ENCODE data around the gene LAMA2.

The LAMA2 gene

DNA sequence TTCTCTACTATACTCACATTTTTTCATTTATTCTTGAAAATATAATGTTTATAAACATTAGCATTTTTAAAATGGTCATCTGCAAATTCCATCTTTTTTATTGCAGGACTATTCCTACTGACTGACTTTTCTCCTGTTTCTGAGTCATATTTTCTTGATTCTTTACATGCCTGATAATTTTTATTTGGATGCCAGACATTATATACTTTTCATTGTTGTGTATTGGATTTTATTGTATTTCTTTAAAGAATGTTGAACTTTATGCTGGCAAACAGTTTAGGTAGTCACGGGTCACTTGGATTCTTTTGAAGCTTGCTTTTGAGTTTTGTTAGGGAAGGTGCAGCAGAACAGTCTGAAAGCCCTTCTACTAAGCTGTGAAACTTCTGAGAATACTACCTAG, 423.9 kb downstream of the LAMA2 start:
- TF ChIP-seq, protein P1, sequence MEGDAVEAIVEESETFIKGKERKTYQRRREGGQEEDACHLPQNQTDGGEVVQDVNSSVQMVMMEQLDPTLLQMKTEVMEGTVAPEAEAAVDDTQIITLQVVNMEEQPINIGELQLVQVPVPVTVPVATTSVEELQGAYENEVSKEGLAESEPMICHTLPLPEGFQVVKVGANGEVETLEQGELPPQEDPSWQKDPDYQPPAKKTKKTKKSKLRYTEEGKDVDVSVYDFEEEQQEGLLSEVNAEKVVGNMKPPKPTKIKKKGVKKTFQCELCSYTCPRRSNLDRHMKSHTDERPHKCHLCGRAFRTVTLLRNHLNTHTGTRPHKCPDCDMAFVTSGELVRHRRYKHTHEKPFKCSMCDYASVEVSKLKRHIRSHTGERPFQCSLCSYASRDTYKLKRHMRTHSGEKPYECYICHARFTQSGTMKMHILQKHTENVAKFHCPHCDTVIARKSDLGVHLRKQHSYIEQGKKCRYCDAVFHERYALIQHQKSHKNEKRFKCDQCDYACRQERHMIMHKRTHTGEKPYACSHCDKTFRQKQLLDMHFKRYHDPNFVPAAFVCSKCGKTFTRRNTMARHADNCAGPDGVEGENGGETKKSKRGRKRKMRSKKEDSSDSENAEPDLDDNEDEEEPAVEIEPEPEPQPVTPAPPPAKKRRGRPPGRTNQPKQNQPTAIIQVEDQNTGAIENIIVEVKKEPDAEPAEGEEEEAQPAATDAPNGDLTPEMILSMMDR (IDR thresholded peaks at IDR 0.05; ENCODE audit: low read depth, low read length): no peak
- TF ChIP-seq, protein P2, sequence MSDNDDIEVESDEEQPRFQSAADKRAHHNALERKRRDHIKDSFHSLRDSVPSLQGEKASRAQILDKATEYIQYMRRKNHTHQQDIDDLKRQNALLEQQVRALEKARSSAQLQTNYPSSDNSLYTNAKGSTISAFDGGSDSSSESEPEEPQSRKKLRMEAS (IDR thresholded peaks at IDR 0.05; ENCODE audit: low read depth, low read length): no peak
- no peak for TF ChIP-seq POLR2A (IDR thresholded peaks at IDR 0.05; ENCODE audit: extremely low read depth, insufficient read length)
- no peak for TF ChIP-seq MYC (IDR thresholded peaks at IDR 0.05; ENCODE audit: low read depth, low read length)
- no peak overlapping the region for H3K4me3 ChIP-seq (ENCODE audit: low read depth, low read length)
- no peak for DNase-seq (ENCODE audit: low read depth)

DNA sequence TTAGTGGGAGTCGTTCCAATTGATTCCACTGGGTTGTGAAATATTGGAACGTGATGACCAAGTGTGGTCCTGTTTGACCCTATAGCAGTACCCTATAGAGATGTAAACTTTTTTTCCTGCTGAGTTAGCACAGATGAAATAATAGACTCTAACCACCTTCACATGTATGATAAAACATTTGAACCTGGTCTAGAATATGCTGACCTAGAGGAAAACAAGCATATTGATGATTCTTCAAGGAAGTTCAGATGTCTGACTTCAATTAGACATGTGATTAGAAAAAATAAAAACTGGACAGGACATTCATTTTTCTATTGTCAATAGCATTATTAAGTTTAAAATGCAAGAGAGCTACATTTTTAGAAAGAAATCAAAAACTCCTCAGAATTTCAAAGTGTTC, 424.9 kb downstream of the LAMA2 start:
- TF ChIP-seq, protein P1 (IDR thresholded peaks at IDR 0.05; ENCODE audit: low read depth, low read length): no peak
- TF ChIP-seq, protein P2 (IDR thresholded peaks at IDR 0.05; ENCODE audit: low read depth, low read length): no peak
- no peak for DNase-seq (ENCODE audit: low read depth)

DNA sequence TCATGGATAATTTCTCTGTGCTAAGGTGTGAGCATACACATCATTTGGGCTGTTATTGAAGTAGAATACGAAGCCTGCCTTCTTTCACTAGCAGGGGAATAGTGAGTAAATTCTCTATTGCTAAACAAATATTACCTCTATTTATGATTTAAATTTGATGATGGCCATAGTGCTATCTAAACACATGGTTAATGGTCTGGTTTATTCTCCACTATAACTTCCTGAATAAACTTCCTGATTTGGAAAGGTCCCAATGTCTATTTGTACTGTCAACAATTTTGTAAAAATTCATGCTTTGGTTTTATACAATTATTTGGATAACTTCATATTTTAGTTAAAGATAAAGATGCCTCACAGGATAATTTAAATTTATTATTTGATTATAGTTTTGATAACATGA, 426.2 kb downstream of the LAMA2 start:
- TF ChIP-seq MYC (IDR thresholded peaks at IDR 0.05; ENCODE audit: low read depth, low read length) (no peak), POLR2A (IDR thresholded peaks at IDR 0.05; ENCODE audit: extremely low read depth, insufficient read length) (no peak)
- TF ChIP-seq, protein P1 (IDR thresholded peaks at IDR 0.05; ENCODE audit: low read depth, low read length): no peak
- TF ChIP-seq, protein P2 (IDR thresholded peaks at IDR 0.05; ENCODE audit: low read depth, low read length): no peak
- DNase-seq (ENCODE audit: low read depth): no peak
- H3K4me3 ChIP-seq (ENCODE audit: low read depth, low read length): no peak overlapping the region

More for the DNA sequence above, 424.9 kb downstream of the LAMA2 start:
- H3K4me3 ChIP-seq (ENCODE audit: low read depth, low read length): no peak overlapping the region

DNA sequence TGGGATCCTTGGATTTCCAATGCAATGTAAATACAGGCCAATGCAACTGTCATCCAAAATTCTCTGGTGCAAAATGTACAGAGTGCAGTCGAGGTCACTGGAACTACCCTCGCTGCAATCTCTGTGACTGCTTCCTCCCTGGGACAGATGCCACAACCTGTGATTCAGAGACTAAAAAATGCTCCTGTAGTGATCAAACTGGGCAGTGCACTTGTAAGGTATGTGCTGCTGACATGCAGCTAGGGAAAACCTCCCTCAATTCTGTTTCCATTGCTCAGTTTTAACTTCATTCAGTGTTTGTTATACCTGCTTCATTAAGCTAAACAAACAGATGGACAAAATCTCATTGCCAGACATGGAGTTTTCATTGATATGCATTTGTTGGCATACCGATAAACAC, 429.9 kb downstream of the LAMA2 start:
- no peak for DNase-seq (ENCODE audit: low read depth)
- TF ChIP-seq POLR2A (IDR thresholded peaks at IDR 0.05; ENCODE audit: extremely low read depth, insufficient read length) (no peak), MYC (IDR thresholded peaks at IDR 0.05; ENCODE audit: low read depth, low read length) (no peak)
- TF ChIP-seq, protein P1 (IDR thresholded peaks at IDR 0.05; ENCODE audit: low read depth, low read length): no peak
- TF ChIP-seq, protein P2 (IDR thresholded peaks at IDR 0.05; ENCODE audit: low read depth, low read length): no peak
- no peak overlapping the region for H3K4me3 ChIP-seq (ENCODE audit: low read depth, low read length)

DNA sequence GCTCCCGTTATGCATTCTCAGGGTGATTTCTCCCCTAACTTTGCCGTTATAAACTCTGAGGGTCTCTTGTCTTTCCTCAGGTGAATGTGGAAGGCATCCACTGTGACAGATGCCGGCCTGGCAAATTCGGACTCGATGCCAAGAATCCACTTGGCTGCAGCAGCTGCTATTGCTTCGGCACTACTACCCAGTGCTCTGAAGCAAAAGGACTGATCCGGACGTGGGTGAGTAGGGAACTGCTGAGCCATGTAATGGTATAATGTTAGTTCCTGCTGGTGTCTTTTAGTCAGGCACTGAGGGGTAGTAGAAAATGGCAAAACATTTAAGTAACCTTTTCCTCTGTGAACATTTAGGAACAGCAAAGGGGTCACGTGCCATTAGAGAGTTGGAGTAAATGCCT, 431.6 kb downstream of the LAMA2 start:
- DNase-seq (ENCODE audit: low read depth): no peak
- no peak overlapping the region for H3K4me3 ChIP-seq (ENCODE audit: low read depth, low read length)
- TF ChIP-seq MYC (IDR thresholded peaks at IDR 0.05; ENCODE audit: low read depth, low read length) (no peak), POLR2A (IDR thresholded peaks at IDR 0.05; ENCODE audit: extremely low read depth, insufficient read length) (no peak)

DNA sequence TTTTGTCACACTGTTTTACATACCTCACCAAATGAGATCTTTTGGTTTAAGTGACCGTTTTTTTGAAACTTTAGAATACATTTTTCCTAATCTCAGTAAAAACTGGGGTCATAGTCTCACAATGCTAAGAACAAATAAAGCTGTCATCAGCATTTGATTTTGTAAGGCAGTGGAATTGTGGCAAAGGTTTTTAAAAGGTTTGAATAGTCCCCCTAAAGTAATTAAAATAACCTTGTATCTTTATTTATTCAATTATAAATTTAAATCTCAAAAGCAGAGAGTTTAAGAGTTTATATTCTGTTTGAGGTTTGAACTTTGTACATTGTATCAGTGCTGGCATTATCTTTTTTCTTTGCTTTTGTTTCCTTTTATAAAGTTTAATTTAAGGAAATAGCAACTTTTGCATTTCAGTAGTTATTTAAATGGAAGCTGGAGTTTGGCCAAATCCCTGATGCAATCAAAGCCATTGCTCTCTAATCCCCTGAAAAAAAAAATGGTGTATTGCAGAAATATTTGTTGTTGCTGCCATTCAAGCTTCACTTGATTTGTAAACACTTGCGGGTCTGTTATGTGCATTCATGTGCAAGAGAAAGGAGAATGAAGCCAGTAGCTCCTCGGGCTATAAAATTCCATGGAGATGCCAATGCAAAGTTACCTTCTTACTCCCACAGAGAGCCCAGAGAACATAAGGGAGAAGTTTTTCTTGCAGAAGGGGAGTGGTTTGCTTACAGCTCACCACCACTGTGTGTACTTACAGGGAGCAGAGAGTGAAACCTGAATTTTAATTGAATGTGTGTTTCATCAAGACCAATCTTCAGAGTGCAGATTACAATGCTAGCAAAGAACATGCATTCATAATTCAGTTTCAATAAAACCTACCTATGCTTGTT, 435.2 kb downstream of the LAMA2 start:
- DNase-seq (ENCODE audit: low read depth): no peak
- TF ChIP-seq, protein P2 (IDR thresholded peaks at IDR 0.05; ENCODE audit: low read depth, low read length): no peak
- no peak for TF ChIP-seq POLR2A (IDR thresholded peaks at IDR 0.05; ENCODE audit: extremely low read depth, insufficient read length)
- TF ChIP-seq, protein P1 (IDR thresholded peaks at IDR 0.05; ENCODE audit: low read depth, low read length): no peak
- no peak overlapping the region for H3K4me3 ChIP-seq (ENCODE audit: low read depth, low read length)

Data from NB4 (cell line).